Thyroid gland (tissue), 4 donors: ENCODE measurements around the gene KCNIP4. TPM values are rescaled to one million over a fixed set of nuclear protein-coding genes. Genes with fewer than 3 reads are reported as not detected.
A peak's percentile ranks its signal among the peaks of the same experiment; 100 is the strongest.

ENCODE experiments used
- DNase-seq, 2 donors: peaks; one replicate each; pipeline ENCODE4 v3.0.0-alpha.2; 2019
- H3K27ac ChIP-seq, 3 donors: fragments of 200-600 bp; sonication (generic); 1 replicate in 2 of 3; 2 replicates in 1 of 3; pipeline ENCODE4 v1.5.1; 2016 to 2019; ENCODE audit warnings: mild to moderate bottlenecking in 1 of 3, moderate library complexity in 1 of 3
- H3K27me3 ChIP-seq: fragments of 200-600 bp; sonication (generic); one replicate; pipeline ENCODE4 v1.5.1; 2019
- H3K36me3 ChIP-seq, 2 donors: fragments of 200-600 bp; sonication (generic); one replicate each; pipeline ENCODE4 v1.5.1; 2016 to 2019
- H3K4me1 ChIP-seq, 2 donors: fragments of 200-600 bp; sonication (generic); one replicate each; pipeline ENCODE4 v1.5.1; 2017 to 2019
- H3K4me3 ChIP-seq, 3 donors: fragments of 200-600 bp; sonication (generic); replicated peaks in 1 of 3; 1 replicate in 2 of 3; 2 replicates in 1 of 3; pipeline ENCODE4 v1.5.1; 2016; ENCODE audit warnings: mild to moderate bottlenecking in 1 of 3
- H3K9me3 ChIP-seq: fragments of 200-600 bp; sonication (generic); one replicate; pipeline ENCODE4 v1.5.1; 2017
- CTCF ChIP-seq, 6 experiments: fragments of 200-600 bp in 3 of 6; fragments of 450-650 bp in 3 of 6; sonication (generic) in 3 of 6; IDR thresholded peaks; one replicate each; pipeline ENCODE4 v1.5.1; 2016 to 2019; ENCODE audit warnings: antibody characterized with exemption in 6 of 6, mild to moderate bottlenecking in 2 of 6, inconsistent platforms in 1 of 6, moderate library complexity in 1 of 6
- POLR2A ChIP-seq, 2 donors: fragments of 450-650 bp; IDR thresholded peaks; one replicate each; pipeline ENCODE4 v1.6.1; 2017; ENCODE audit warnings: antibody characterized with exemption in 2 of 2, mild to moderate bottlenecking in 2 of 2, moderate library complexity in 1 of 2
- WGBS, 2 donors: methylation state at CpG; one replicate each; pipeline ENCODE4 v1.1.5; 2017; 5-methylcytosine and 5-hydroxymethylcytosine counted together
- intact Hi-C: fragments of 100-400 bp; cut with DNase I; formaldehyde crosslinking; loops from one replicate; pipeline ENCODE4 v1.15.1; 2023
- total RNA-seq, 4 donors: library from RNA; depleted of rRNA; stranded (reverse); fragments of >200 nt; gene quantifications; one replicate each; pipeline ENCODE4 v1.2.3, GENCODE V29; 2016

Gene KCNIP4
- total RNA-seq, 4 donors from 2014 or later = 2.0 to 6.6 (median 4.4) TPM

DNA sequence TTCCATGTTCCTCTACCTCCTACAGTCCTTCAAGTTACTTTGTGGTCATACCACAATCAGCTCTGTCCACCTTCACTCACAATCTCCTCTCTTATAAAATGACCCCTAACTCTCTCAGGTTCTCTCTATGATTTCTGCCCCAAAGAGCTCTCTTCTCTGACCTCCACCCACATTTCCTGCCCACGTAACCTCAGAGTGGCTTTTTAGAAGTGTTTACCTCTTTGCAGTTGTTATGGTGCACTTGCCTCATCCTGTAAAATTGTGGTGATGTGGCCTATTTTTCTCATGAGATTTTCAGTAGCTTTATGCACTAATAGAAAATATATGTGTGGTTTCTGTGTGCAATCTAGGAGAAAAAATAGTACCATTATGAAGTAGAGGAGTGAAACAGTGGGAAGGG lies 1032.5 kb downstream of the KCNIP4 start:
- H3K27ac ChIP-seq = no peak overlapping the region
- intact Hi-C loops = no loop called here
- H3K4me3 ChIP-seq = no peak overlapping the region
- H3K27me3 ChIP-seq = no peaks in the 10 kb centered on the region
- no peak for TF ChIP-seq CTCF (IDR thresholded peaks at IDR 0.05)
- TF ChIP-seq POLR2A (IDR thresholded peaks at IDR 0.05) = no peak
- H3K36me3 ChIP-seq = no peaks in the 10 kb centered on the region
- 72 to 84% methylated on average over 1 of the region's 1 CpG for WGBS, 2 donors
- no peaks in the 10 kb centered on the region for H3K4me1 ChIP-seq
- H3K9me3 ChIP-seq = no peaks in the 10 kb centered on the region
- no peak for DNase-seq

GRCh38 chr4:20904966-20905365 lies 1043.6 kb downstream of the KCNIP4 start:
- no peak overlapping the region for H3K4me3 ChIP-seq
- no peaks in the 10 kb centered on the region for H3K36me3 ChIP-seq
- no peak for DNase-seq
- no peaks in the 10 kb centered on the region for H3K27me3 ChIP-seq
- H3K4me1 ChIP-seq = no peaks in the 10 kb centered on the region
- 83 to 84% methylated on average over 3 of the region's 3 CpGs for WGBS, 2 donors
- intact Hi-C loops = no loop called here
- TF ChIP-seq POLR2A (IDR thresholded peaks at IDR 0.05) (no peak), CTCF (IDR thresholded peaks at IDR 0.05) (no peak)
- no peaks in the 10 kb centered on the region for H3K9me3 ChIP-seq
- H3K27ac ChIP-seq = no peak overlapping the region

DNA sequence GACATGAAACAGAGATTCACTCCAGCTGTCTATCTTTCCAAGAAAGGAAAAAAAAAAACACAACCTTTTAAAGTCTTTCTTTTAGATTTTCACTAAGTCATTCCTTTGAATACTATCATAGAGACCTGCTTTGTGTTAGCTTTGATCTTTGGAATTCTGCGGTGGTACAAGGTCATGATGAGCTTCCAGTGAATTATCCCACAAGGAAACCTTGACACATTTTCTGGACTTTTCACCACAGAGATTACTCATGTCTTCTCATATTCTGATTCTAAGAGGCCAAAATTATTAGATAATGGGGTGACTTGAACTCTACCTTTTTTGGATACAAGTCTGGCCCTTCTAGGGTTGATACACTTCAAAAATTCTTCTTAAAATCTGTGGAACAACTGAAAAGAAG lies 1046.7 kb downstream of the KCNIP4 start:
- H3K27me3 ChIP-seq = no peaks in the 10 kb centered on the region
- no peak overlapping the region for H3K27ac ChIP-seq
- no peaks in the 10 kb centered on the region for H3K4me1 ChIP-seq
- H3K9me3 ChIP-seq = no peaks in the 10 kb centered on the region
- no peak for TF ChIP-seq CTCF (IDR thresholded peaks at IDR 0.05)
- no peak for TF ChIP-seq POLR2A (IDR thresholded peaks at IDR 0.05)
- H3K36me3 ChIP-seq = no peaks in the 10 kb centered on the region
- 95 to 96% methylated on average over 1 of the region's 1 CpG for WGBS, 2 donors
- no peak for DNase-seq
- no peak overlapping the region for H3K4me3 ChIP-seq
- intact Hi-C loops = no loop called here

- Histone ChIP-seq H3K9me3 (no peaks in the 10 kb centered on the region), H3K4me1 (no peaks in the 10 kb centered on the region), H3K27me3 (no peaks in the 10 kb centered on the region), H3K36me3 (no peaks in the 10 kb centered on the region), H3K27ac (no peak overlapping the region), H3K4me3 (no peak overlapping the region)
- TF ChIP-seq CTCF (IDR thresholded peaks at IDR 0.05) = no peak
- no peak for TF ChIP-seq POLR2A (IDR thresholded peaks at IDR 0.05)
- intact Hi-C loops = no loop called here
- no peak for DNase-seq
Measured at GRCh38 chr4:20899591-20899990, 1049.0 kb downstream of the KCNIP4 start.

DNA sequence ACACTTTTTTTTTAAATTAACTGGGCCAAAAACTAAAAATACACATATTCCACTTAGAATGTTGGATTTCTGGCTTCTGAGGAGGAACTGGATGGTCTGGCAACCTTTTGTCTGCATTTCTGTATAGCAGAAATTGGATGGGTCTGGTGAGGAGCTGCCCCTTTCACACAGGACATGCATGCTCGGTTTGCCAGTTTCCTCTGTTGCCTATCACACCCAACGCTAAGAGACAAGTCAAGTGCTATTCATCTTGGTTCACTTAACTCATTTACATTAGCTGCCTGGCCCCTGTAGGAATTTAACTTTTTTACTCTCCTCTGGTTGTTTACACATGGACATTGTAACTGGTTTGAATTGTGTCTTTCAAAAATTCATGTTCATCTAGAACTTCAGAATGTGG lies 1052.6 kb downstream of the KCNIP4 start:
- WGBS, 2 donors = 22 to 28% methylated on average over 2 of the region's 2 CpGs
- H3K9me3 ChIP-seq = no peaks in the 10 kb centered on the region
- no peak overlapping the region for H3K27ac ChIP-seq
- TF ChIP-seq CTCF (IDR thresholded peaks at IDR 0.05) (no peak), POLR2A (IDR thresholded peaks at IDR 0.05) (no peak)
- no peaks in the 10 kb centered on the region for H3K4me1 ChIP-seq
- intact Hi-C loops = no loop called here
- no peak overlapping the region for H3K4me3 ChIP-seq
- no peaks in the 10 kb centered on the region for H3K27me3 ChIP-seq
- DNase-seq = peak; percentile 6 to 13
- no peaks in the 10 kb centered on the region for H3K36me3 ChIP-seq
